Measurements from ENCODE around the gene DDX39A. TPM values are rescaled to one million over a fixed set of nuclear protein-coding genes. Genes with fewer than 3 reads are reported as not detected.
A peak's percentile ranks its signal among the peaks of the same experiment; 100 is the strongest.

Gene DDX39A
- total RNA-seq, 4 donors from 2014 or later: 53.3 to 89.7 (median 59.7) TPM

DNA sequence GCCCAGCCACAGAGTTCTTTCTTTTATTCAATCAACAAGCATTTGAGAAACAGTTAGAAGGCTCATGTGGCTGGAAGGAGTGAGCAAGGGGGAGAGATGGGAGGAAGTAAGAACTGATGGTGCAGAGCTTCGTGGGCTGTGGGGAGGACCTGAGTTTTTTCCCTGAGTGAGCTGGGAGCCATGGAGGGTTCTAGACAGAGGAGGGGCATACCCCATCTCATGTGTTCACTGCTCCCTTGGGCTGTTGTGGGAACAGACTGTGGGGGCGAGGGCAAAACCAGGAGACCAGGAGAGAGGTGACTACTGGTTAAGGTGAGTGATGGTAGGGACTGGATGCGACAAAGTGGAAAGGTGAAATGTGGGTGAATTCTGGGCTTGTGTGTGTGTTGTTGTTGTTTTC, 11.6 kb upstream of the DDX39A start:
- Histone ChIP-seq H3K4me3 (replicated peaks in 1 of 3) (no peak overlapping the region), H3K27me3 (no peaks in the 10 kb centered on the region), H3K27ac (no peak overlapping the region), H3K9me3 (no peaks in the 10 kb centered on the region), H3K36me3 (no peaks in the 10 kb centered on the region), H3K4me1 (peaks cover 8 to 17% of the 10 kb centered on the region in 2 donors)
- DNase-seq: no peak
- intact Hi-C loops (cut with DNase I): no loop called here
- TF ChIP-seq POLR2A (IDR thresholded peaks at IDR 0.05): no peak
- TF ChIP-seq, protein P1, sequence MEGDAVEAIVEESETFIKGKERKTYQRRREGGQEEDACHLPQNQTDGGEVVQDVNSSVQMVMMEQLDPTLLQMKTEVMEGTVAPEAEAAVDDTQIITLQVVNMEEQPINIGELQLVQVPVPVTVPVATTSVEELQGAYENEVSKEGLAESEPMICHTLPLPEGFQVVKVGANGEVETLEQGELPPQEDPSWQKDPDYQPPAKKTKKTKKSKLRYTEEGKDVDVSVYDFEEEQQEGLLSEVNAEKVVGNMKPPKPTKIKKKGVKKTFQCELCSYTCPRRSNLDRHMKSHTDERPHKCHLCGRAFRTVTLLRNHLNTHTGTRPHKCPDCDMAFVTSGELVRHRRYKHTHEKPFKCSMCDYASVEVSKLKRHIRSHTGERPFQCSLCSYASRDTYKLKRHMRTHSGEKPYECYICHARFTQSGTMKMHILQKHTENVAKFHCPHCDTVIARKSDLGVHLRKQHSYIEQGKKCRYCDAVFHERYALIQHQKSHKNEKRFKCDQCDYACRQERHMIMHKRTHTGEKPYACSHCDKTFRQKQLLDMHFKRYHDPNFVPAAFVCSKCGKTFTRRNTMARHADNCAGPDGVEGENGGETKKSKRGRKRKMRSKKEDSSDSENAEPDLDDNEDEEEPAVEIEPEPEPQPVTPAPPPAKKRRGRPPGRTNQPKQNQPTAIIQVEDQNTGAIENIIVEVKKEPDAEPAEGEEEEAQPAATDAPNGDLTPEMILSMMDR (IDR thresholded peaks at IDR 0.05): no peak
- WGBS, 2 donors: 74 to 90% methylated on average over 3 of the region's 3 CpGs

DNA sequence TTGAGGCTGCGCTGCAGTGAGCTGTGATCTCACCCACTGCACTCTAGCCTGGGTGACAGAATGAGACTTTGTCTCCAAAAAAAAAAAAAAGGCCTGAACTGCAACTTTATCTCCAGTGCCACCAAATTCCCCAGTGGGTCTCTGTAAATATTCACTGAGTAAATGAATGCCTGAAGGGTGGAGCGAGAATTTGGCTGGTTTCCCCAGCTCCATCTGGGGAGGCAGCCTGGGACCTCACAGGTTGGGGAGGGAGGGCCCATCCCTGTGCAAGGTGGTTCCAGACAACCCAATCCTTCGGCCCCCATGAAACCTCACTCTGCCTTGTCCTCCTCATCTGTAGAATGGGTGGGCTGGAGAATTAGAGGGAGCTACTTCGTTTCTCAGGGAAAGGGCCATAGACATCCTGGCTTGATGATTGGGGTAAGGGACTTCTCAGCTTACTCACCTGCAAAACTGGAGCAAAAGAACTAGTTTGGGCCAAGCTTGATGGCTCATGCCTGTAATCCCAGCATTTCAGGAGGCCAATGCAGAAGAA, 9.8 kb upstream of the DDX39A start:
- H3K36me3 ChIP-seq: no peaks in the 10 kb centered on the region
- TF ChIP-seq, protein P1 (IDR thresholded peaks at IDR 0.05): no peak
- TF ChIP-seq POLR2A (IDR thresholded peaks at IDR 0.05): no peak

DNA sequence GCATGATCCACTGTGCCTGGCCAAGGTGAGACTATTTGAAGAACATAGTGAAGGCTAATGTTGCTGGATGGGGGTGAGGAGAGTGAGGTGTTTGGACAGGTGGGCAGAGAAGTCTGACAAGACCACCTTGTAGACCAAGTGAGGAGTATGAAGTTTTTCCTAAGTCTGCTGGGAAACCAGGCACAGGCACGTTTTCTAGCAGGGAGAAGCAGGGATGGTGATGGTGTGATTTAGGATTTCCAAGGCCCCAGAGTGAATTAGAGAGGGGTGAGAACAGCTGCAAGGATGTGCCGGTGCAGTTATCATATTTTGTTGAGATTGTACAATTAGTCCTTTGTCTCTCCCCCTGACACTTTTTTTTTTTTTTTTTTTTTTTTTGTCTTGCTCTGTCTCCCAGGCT, 8.3 kb upstream of the DDX39A start:
- intact Hi-C loops (cut with DNase I): no loop called here
- no peak overlapping the region for H3K4me3 ChIP-seq (replicated peaks in 1 of 3)
- TF ChIP-seq, protein P1 (IDR thresholded peaks at IDR 0.05): no peak
- no peak for TF ChIP-seq POLR2A (IDR thresholded peaks at IDR 0.05)
- H3K4me1 ChIP-seq: peaks cover 0 to 5% of the 10 kb centered on the region in 2 donors
- H3K9me3 ChIP-seq: no peaks in the 10 kb centered on the region
- WGBS, 2 donors: 76 to 83% methylated on average over 2 of the region's 2 CpGs
- no peak for DNase-seq
- no peaks in the 10 kb centered on the region for H3K36me3 ChIP-seq
- H3K27me3 ChIP-seq: no peaks in the 10 kb centered on the region
- H3K27ac ChIP-seq: no peak overlapping the region

More for the DNA sequence above, 9.8 kb upstream of the DDX39A start:
- no peak overlapping the region for H3K27ac ChIP-seq
- intact Hi-C loops (cut with DNase I): no loop called here
- no peak overlapping the region for H3K4me3 ChIP-seq (replicated peaks in 1 of 3)
- no peak for DNase-seq
- WGBS, 2 donors: 82 to 86% methylated on average over 4 of the region's 4 CpGs
- no peaks in the 10 kb centered on the region for H3K27me3 ChIP-seq
- H3K4me1 ChIP-seq: peaks cover 1 to 6% of the 10 kb centered on the region in 2 donors
- H3K9me3 ChIP-seq: no peaks in the 10 kb centered on the region

DNA sequence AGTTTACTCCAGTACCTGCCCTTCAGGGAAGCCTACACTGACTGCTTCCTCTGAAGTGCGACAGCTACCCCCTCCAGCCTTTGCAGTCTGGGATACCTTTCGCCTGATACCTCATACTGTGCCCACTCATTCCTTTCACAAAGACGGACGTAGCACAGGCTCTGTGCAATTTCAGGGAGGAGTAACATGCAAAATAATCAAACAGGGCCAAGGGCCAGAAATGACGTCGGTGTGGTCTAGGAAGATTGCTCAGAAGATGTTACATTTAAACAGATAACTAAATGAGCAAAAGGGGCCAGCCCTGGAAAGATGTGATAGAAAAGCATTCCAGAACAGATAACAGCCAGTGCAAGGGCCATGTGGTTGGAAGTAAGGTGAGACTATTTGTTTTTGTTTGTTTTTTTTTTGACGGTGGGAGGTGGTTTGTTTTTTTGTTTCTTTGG, 6.6 kb upstream of the DDX39A start:
- Histone ChIP-seq H3K9me3 (no peaks in the 10 kb centered on the region), H3K27me3 (no peaks in the 10 kb centered on the region), H3K27ac (no peak overlapping the region), H3K4me1 (no peaks in the 10 kb centered on the region), H3K36me3 (no peaks in the 10 kb centered on the region), H3K4me3 (replicated peaks in 1 of 3) (no peak overlapping the region)
- intact Hi-C loops (cut with DNase I): no loop called here
- 78 to 80% methylated on average over 7 of the region's 7 CpGs for WGBS, 2 donors
- TF ChIP-seq, protein P1 (IDR thresholded peaks at IDR 0.05): no peak
- TF ChIP-seq POLR2A (IDR thresholded peaks at IDR 0.05): no peak
- no peak for DNase-seq

DNA sequence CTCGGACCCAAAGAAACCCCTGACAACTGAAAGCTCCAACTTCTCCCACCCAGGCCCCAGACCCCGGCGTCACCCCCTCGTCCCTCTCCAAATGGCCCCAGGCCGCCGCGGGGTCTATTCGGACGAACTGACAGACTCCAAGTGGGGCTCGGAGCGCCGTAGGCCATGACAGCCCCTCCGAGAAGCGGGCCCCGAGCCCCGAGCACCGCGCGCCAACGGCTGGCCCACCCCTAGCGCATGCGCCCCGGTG, 360 bp downstream of the DDX39A start:
- WGBS, 2 donors: 0 to 1% methylated on average over 8 to 14 of the region's 23 CpGs
- Histone ChIP-seq H3K36me3 (no peaks in the 10 kb centered on the region), H3K27me3 (no peaks in the 10 kb centered on the region), H3K4me1 (peaks cover 20 to 29% of the 10 kb centered on the region in 2 donors), H3K9me3 (no peaks in the 10 kb centered on the region), H3K4me3 (replicated peaks in 1 of 3) (peak overlapping the region; percentile 30 to 92 (median 68)), H3K27ac (peak overlapping the region; percentile 81 to 87 (median 82))
- TF ChIP-seq, protein P1 (IDR thresholded peaks at IDR 0.05): no peak
- no peak for TF ChIP-seq POLR2A (IDR thresholded peaks at IDR 0.05)
- intact Hi-C loops (cut with DNase I): no loop called here
- peak in 1 of 2 donors; percentile 73 for DNase-seq
